Nephron progenitor cell (in vitro differentiated cells): ENCODE results near the gene SACS.
"Not testable (repeated sequence)": the region's sequence is repeated elsewhere in the genome, so short reads cannot be mapped to it uniquely, and the experiment has no call there.

Experiments
- DNase-seq: peaks from one replicate; pipeline ENCODE4 v3.0.0; 2021
- H3K27ac Mint-ChIP-seq: 2 replicates; pipeline ENCODE4 v1.8.0; 2021; ENCODE audit warnings: mild to moderate bottlenecking, moderate library complexity, mixed read lengths
- H3K27me3 Mint-ChIP-seq: 2 replicates; pipeline ENCODE4 v1.8.0; 2021; ENCODE audit warnings: mild to moderate bottlenecking, low read depth, mixed read lengths; ENCODE audit not compliant: poor library complexity
- H3K36me3 Mint-ChIP-seq: 2 replicates; pipeline ENCODE4 v1.8.0; 2021; ENCODE audit warnings: low read depth, mixed read lengths
- H3K4me1 Mint-ChIP-seq: 2 replicates; pipeline ENCODE4 v1.8.0; 2021; ENCODE audit warnings: mixed read lengths
- H3K4me3 Mint-ChIP-seq: 2 replicates; pipeline ENCODE4 v1.8.0; 2021; ENCODE audit warnings: mild to moderate bottlenecking, moderate library complexity, mixed read lengths
- H3K9me3 Mint-ChIP-seq: 2 replicates; pipeline ENCODE4 v1.8.0; 2021; ENCODE audit warnings: mild to moderate bottlenecking, moderate library complexity, mixed read lengths
- TF ChIP-seq, protein P1 (sequence below): fragments of 200-600 bp; sonication (generic); IDR thresholded peaks from 2 replicates; pipeline ENCODE4 v1.5.0; 2021; ENCODE audit warnings: antibody characterized with exemption

SACS gene

DNA sequence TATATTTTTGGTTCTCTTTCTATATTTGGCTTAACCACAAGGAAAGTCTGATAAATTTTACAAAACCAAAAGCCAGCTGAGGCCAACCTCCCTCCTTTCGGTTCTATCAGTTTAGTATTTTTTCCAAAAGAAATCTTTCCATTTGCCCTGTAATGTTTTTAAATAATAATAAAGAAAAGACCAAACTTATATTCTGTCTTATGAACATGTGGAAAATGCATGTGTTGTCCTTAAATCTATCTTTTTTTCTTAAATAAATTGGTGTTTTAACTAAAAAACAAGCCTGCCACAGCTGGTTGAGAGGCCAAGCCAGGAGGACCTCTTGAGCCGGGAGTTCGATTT, 113.6 kb downstream of the SACS start:
- H3K4me1 Mint-ChIP-seq: peaks cover 19% of the 10 kb centered on the region
- no peak overlapping the region for H3K27ac Mint-ChIP-seq

DNA sequence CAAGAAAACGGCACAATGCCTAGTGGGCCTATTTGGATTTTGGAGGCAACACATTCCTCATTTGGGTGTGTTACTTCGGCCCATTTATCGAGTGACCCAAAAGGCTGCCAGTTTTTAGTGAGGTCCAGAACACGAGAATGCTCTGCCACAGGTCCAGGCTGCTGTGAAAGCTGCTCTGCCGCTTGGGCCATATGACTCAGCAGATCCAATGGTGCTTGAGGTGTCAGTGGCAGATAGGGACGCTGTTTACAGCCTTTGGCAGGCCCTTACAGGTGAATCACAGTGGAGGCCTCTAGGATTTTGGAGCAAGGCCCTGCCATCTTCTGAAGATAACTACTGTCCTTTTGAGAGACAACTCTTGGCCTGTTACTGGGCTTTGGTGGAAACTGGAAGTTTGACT, 118.7 kb downstream of the SACS start:
- not testable (repeated sequence) for H3K4me3 Mint-ChIP-seq, H3K27ac Mint-ChIP-seq, H3K9me3 Mint-ChIP-seq, H3K4me1 Mint-ChIP-seq, H3K27me3 Mint-ChIP-seq, DNase-seq, H3K36me3 Mint-ChIP-seq

More for the DNA sequence above, 113.6 kb downstream of the SACS start:
- Mint-ChIP-seq H3K36me3 (no peaks in the 10 kb centered on the region), H3K4me3 (no peak overlapping the region), H3K9me3 (no peaks in the 10 kb centered on the region), H3K27me3 (no peaks in the 10 kb centered on the region)
- TF ChIP-seq, protein P1, sequence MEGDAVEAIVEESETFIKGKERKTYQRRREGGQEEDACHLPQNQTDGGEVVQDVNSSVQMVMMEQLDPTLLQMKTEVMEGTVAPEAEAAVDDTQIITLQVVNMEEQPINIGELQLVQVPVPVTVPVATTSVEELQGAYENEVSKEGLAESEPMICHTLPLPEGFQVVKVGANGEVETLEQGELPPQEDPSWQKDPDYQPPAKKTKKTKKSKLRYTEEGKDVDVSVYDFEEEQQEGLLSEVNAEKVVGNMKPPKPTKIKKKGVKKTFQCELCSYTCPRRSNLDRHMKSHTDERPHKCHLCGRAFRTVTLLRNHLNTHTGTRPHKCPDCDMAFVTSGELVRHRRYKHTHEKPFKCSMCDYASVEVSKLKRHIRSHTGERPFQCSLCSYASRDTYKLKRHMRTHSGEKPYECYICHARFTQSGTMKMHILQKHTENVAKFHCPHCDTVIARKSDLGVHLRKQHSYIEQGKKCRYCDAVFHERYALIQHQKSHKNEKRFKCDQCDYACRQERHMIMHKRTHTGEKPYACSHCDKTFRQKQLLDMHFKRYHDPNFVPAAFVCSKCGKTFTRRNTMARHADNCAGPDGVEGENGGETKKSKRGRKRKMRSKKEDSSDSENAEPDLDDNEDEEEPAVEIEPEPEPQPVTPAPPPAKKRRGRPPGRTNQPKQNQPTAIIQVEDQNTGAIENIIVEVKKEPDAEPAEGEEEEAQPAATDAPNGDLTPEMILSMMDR: peak; percentile 5
- DNase-seq: no peak

DNA sequence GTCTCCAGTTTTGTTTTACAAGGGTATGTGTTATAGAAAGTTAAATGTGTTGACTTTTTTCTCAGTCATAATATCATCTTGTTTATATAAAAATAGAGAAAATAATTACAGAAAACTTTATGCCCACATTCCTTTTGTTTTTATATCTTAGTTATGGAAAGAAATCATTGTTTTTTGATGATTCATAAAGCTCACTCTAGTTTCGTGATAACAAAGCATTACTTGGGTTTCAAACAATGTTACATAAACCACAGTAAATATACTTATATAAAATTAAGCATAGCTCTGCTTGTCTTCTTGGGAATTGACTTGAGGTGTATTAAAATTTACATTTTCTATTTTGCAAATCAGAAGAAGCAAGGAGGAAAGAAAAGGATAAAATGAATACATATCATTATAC, 140.9 kb downstream of the SACS start:
- DNase-seq: no peak
- Mint-ChIP-seq H3K27me3 (peaks cover 5% of the 10 kb centered on the region), H3K9me3 (peaks cover 9% of the 10 kb centered on the region), H3K27ac (no peak overlapping the region), H3K36me3 (no peaks in the 10 kb centered on the region), H3K4me1 (no peaks in the 10 kb centered on the region), H3K4me3 (no peak overlapping the region)
- TF ChIP-seq, protein P1: no peak

DNA sequence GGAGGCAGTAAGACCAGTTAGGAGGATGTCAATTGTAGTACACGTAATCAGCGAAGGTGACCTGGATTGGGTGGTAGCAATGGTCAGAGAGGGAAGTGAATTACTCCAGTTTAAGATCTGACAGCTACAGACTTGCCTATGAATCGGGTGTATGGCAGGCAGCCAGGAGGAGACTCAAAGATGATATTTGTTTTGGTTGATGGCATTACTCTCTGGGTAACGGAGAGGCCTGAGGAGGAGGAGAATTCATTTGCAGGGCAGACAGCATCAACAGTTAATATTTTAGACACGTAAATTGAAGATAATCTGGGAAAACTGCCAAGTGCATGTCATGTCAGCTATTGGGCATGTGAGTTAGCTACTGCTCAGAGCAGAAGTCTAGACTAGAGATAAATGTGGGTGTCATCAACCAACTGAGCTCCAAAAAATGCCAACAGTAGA, 143.6 kb downstream of the SACS start:
- Mint-ChIP-seq H3K36me3 (no peaks in the 10 kb centered on the region), H3K4me1 (no peaks in the 10 kb centered on the region), H3K4me3 (no peak overlapping the region), H3K27ac (no peak overlapping the region), H3K27me3 (peaks cover 5% of the 10 kb centered on the region), H3K9me3 (peaks cover 6% of the 10 kb centered on the region)
- DNase-seq: no peak
- TF ChIP-seq, protein P1: no peak

GRCh38 chr13:23288995-23289394, 144.5 kb downstream of the SACS start:
- TF ChIP-seq, protein P1: no peak
- Mint-ChIP-seq H3K27me3 (peaks cover 5% of the 10 kb centered on the region), H3K4me1 (no peaks in the 10 kb centered on the region), H3K36me3 (no peaks in the 10 kb centered on the region), H3K4me3 (no peak overlapping the region), H3K27ac (no peak overlapping the region), H3K9me3 (peaks cover 6% of the 10 kb centered on the region)
- DNase-seq: no peak

DNA sequence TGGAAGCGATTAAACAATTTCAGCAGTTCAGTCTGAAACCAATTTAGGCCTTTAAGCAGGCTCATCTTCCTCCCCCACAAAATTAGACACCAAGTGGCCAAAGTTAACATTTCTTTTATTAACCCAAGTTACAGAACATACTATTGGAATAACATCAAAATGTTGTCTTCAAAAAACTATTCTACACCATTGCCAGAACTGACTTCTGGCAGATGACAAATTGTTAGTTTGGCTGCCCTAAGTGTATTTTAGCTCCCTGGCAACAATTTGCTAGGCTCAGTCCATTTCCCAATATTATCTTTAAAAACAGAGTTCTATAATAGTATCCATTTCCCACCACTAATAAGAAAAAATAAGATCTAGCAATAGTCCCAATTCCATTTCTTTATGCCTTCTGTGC, 144.9 kb downstream of the SACS start:
- H3K36me3 Mint-ChIP-seq: no peaks in the 10 kb centered on the region
- no peak for DNase-seq
- no peak overlapping the region for H3K4me3 Mint-ChIP-seq

More for the DNA sequence above, 144.9 kb downstream of the SACS start:
- H3K9me3 Mint-ChIP-seq: peaks cover 6% of the 10 kb centered on the region
- TF ChIP-seq, protein P1: no peak
- H3K27me3 Mint-ChIP-seq: peaks cover 5% of the 10 kb centered on the region
- H3K27ac Mint-ChIP-seq: no peak overlapping the region
- H3K4me1 Mint-ChIP-seq: no peaks in the 10 kb centered on the region
